Stimulated activated CD8-positive, alpha-beta memory T cell treated with anti-CD3 and anti-CD28 coated beads, Interleukin-15, amount 100 ng/mL, for 4 hours (primary cell): ENCODE data around the gene CDK5RAP2.
"Not testable (repeated sequence)": the region's sequence is repeated elsewhere in the genome, so short reads cannot be mapped to it uniquely, and the experiment has no call there.

Source experiments
- DNase-seq, 2 donors: peaks; one replicate each; pipeline ENCODE4 v3.0.0-alpha.2; 2020; ENCODE audit warnings: low read depth in 2 of 2

CDK5RAP2 gene

GRCh38 chr9:120465685-120466407 lies 114.1 kb downstream of the CDK5RAP2 start:
- no peak for DNase-seq

- DNase-seq, result no peak
These were observed 115.0 kb downstream of the CDK5RAP2 start for GRCh38 chr9:120464887-120465421.

DNA sequence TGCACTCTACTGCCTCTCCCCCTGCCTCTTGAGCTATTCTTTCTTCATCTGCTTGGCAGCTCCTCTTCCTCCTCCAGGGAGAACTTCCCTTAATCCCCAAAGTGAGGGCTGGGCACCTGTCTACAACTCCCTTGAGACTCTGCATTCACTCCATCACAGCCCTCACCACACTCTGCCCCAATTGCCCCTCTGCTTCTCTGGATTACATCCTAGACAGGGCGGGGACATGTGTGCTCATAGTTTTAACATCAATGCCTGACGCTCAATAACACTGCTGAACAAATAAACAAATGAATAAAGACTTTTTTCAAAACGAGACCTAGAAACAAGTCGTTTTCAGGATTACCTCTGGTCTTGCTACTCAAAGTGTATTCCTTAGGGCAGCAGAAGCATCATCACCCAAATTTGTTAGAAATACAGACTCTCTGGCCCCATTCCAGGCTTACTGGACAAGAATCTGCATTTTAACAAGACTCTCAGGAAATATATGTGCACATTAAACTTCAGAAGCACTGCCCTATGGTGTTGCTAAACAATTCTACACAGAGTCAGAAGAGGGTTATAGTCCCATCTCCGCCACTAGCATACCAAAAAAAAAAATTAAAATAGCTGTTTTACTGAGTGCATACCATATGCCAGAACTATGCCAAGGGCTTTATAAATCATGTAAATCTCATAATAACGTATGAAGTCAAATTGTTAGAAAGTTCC lies 115.6 kb downstream of the CDK5RAP2 start:
- no peak for DNase-seq

GRCh38 chr9:120463765-120464164 lies 116.2 kb downstream of the CDK5RAP2 start:
- DNase-seq, result no peak

- DNase-seq, result not testable (repeated sequence)
These were observed 118.3 kb downstream of the CDK5RAP2 start for GRCh38 chr9:120461677-120462076.

DNA sequence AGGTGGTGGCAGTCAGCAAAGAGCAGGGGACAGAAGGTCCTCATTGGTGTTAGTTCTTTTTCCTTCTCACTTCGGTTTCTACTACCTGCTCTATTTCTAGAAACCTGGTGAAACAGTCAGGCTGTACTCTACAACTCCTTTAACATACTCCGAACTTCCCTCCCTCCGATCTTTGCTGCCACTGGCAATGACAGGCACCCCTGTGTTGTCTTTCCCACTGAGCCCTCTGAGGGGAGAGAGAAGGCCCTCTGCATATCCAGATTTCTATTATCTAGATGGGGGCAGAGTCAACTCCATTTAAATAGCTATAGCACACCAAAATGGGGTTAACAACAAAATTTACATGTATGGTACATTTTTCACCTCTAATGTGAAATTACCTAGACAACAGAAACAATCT lies 123.7 kb downstream of the CDK5RAP2 start:
- DNase-seq, result no peak

DNA sequence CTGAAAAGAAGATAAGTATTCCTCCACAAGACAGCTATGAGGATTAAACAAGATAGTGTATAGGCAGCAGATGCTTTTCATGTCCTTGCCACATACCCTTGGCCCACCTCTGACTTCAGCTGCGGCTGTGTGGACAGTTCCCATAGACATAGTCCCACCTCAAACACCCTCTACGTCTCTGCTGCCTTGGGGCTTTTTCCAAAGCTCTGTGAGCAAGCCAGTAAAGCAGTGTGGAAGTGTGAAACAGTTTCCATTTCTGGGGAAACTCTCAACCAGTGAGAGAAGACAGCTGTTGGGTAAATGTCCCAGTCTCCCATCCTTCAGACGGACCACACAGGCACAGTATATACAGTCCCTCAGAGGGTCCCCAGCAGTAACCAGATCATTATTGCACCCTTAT lies 125.5 kb downstream of the CDK5RAP2 start:
- no peak for DNase-seq

GRCh38 chr9:120453792-120454191 lies 126.2 kb downstream of the CDK5RAP2 start:
- DNase-seq, result no peak

GRCh38 chr9:120452631-120453030 lies 127.3 kb downstream of the CDK5RAP2 start:
- no peak for DNase-seq

- DNase-seq, result no peak
These were observed 129.1 kb downstream of the CDK5RAP2 start for GRCh38 chr9:120450916-120451315.

- no peak for DNase-seq
These were observed 130.4 kb downstream of the CDK5RAP2 start for GRCh38 chr9:120449566-120449965.

- no peak for DNase-seq
These were observed 131.9 kb downstream of the CDK5RAP2 start for GRCh38 chr9:120447959-120448500.

- DNase-seq, result no peak
These were observed 133.3 kb downstream of the CDK5RAP2 start for GRCh38 chr9:120446671-120447070.

- DNase-seq, result no peak
These were observed 136.0 kb downstream of the CDK5RAP2 start for GRCh38 chr9:120443976-120444375.

DNA sequence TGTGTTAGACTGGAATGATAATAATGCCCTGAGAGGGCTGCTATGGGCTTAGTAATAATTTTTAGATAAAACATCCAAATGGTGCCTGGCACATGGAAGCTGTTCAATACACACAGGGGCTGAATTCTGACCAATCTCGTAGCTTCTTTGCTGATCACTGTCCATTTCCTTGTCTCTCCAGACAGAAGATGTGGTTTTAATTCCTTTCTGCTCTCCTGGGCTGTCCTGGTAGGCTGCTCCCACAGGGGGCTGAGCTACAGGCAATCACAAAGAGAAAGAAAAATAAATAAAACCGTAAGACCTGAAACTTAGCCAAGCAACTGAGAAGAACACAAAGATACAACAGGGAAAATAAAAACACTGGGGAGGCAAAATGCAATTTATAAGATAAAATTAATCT lies 136.5 kb downstream of the CDK5RAP2 start:
- DNase-seq, result no peak

DNA sequence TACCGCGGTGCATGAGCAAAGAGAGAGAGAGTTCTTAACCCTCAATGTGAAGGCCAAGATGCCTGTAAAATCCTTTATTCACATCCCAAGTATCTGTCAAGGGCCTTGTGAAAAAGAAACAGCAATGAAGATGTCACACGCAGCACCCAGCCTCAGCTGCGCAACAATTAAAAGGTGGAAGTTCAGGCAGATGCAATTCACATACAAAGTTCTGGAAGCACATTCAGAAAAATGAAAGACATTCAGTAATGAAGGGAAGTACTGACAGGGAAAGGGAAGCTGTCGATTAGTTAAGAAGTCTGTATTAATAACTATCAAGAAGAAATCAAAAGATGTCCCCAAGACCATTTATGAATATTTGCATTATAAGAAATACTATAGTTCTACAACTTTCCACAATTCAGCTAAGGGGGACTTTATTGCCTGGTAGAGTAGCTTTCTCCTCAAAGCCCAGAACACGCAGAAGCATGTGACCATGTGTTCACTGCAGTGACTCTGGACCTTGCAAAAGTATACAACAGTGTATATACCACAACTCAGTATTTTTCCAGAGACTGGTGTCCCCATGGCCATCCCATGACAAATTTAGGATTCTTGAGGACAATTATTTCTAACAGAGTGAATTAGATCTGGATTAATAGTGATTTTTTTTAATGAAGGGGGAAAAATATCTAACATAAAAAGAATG lies 137.5 kb downstream of the CDK5RAP2 start:
- DNase-seq, result no peak

- no peak for DNase-seq
These were observed 138.3 kb downstream of the CDK5RAP2 start for GRCh38 chr9:120441426-120442307.

DNA sequence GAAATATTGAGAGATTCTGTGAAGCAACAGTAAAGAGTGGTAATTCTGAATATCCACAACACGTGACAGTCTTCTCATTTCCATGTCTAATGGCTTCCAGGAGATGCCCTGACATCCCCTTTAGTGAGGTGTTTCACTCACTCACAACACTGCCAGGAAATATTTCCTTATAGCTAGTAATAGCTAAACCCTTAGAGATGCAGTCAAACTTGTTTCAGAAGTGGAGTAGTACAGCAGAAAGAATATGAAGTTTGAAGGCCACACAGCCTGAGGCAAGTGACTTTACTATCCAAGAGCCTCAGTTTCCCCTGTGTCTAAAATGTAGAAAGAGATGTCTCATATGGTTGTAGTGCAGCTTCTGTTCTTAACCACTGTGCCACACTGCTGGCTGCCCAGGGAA lies 139.2 kb downstream of the CDK5RAP2 start:
- no peak for DNase-seq

GRCh38 chr9:120439926-120440325 lies 140.0 kb downstream of the CDK5RAP2 start:
- DNase-seq, result no peak

GRCh38 chr9:120438836-120439546 lies 141.0 kb downstream of the CDK5RAP2 start:
- DNase-seq, result no peak

DNA sequence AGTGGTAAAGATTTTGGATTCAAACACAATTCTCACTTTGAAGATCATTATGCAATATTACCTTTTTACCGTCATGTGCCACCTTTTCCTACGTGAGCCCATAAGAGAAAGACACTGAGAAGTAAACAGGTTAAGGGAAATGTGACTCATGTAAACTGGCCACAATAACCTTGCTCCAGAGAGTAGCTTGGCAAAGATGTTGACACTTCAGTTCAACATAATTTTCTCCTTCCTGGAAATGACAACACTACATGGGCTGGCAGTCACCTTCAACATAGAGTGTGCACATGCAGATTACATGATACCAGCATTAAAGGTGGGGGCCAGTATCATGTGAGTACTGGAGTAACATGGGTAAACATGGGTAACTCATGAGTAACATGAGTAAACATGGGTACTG lies 141.9 kb downstream of the CDK5RAP2 start:
- no peak for DNase-seq
